Stimulated activated CD8-positive, alpha-beta memory T cell treated with anti-CD3 and anti-CD28 coated beads, Interleukin-7, amount 100 ng/mL, for 4 hours (primary cell): ENCODE results near the gene HIRA.
A peak's percentile ranks its signal among the peaks of the same experiment; 100 is the strongest.

Experiments
- DNase-seq, 2 donors: peaks; one replicate each; pipeline ENCODE4 v3.0.0-alpha.2; 2020; ENCODE audit warnings: low read depth in 2 of 2

Gene HIRA

GRCh38 chr22:19431649-19432132 lies at the start of gene HIRA:
TSS of gene HIRA (minus strand) at chr22:19431733. CDS start at chr22:19431476, 257 bp downstream.
- DNase-seq: peak; percentile 65 to 79

GRCh38 chr22:19480789-19481188 lies 49.3 kb upstream of the HIRA start:
- no peak for DNase-seq

GRCh38 chr22:19480173-19480568 lies 48.6 kb upstream of the HIRA start:
- DNase-seq: no peak

- peak; percentile 90 to 94 for DNase-seq
Observed at GRCh38 chr22:19479355-19480172, 48.0 kb upstream of the HIRA start, which contains the start of gene CDC45. TSS of gene CDC45 (plus strand) at chr22:19479920. CDS start at chr22:19479969, 49 bp downstream.

- DNase-seq: peak; percentile 43 to 70
Observed at GRCh38 chr22:19478901-19479354, 47.4 kb upstream of the HIRA start, which contains the start of gene UFD1. TSS of gene UFD1 (minus strand) at chr22:19479193. CDS start at chr22:19479085, 108 bp downstream.

- no peak for DNase-seq
Observed at GRCh38 chr22:19478045-19478900, 46.7 kb upstream of the HIRA start.

GRCh38 chr22:19477321-19478044 lies 46.0 kb upstream of the HIRA start:
- no peak for DNase-seq

GRCh38 chr22:19476023-19476422 lies 44.5 kb upstream of the HIRA start:
- no peak for DNase-seq

- no peak for DNase-seq
Observed at GRCh38 chr22:19473578-19473977, 42.0 kb upstream of the HIRA start.

GRCh38 chr22:19472233-19472632 lies 40.7 kb upstream of the HIRA start:
- no peak for DNase-seq

- DNase-seq: no peak
Observed at GRCh38 chr22:19471572-19471971, 40.0 kb upstream of the HIRA start.

- no peak for DNase-seq
Observed at GRCh38 chr22:19470010-19470409, 38.5 kb upstream of the HIRA start.

GRCh38 chr22:19469421-19469820 lies 37.9 kb upstream of the HIRA start:
- DNase-seq: no peak

GRCh38 chr22:19467912-19468311 lies 36.4 kb upstream of the HIRA start:
- DNase-seq: no peak

- no peak for DNase-seq
Observed at GRCh38 chr22:19466848-19467752, 35.6 kb upstream of the HIRA start.

GRCh38 chr22:19466126-19466716 lies 34.7 kb upstream of the HIRA start:
- no peak for DNase-seq

- DNase-seq: no peak
Observed at GRCh38 chr22:19464975-19465374, 33.4 kb upstream of the HIRA start.

- DNase-seq: no peak
Observed at GRCh38 chr22:19464546-19464945, 33.0 kb upstream of the HIRA start.

- no peak for DNase-seq
Observed at GRCh38 chr22:19463491-19464469, 32.2 kb upstream of the HIRA start.
